Keratinocyte (primary cell): Measurements from ENCODE around the gene HOXB7. TPM values are rescaled to one million over a fixed set of nuclear protein-coding genes. Genes with fewer than 3 reads are reported as not detected.

Experiments used
- DNase-seq: peaks from one replicate; pipeline ENCODE4 v3.0.0-alpha.2; 2011; ENCODE audit warnings: low read depth, missing footprints, low spot score
- FAIRE-seq: peaks from 2 replicates; lab custom pipeline; 2011; peaks lifted over from hg19 to GRCh38; lab: Jason Lieb, UNC
- H2AFZ ChIP-seq: 2 replicates; pipeline ENCODE4 v1.6.0; 2012; ENCODE audit warnings: low read length, control low read depth, inconsistent platforms; ENCODE audit not compliant: control insufficient read depth
- H3K27ac ChIP-seq: 2 replicates; pipeline ENCODE4 v1.5.1; 2011; ENCODE audit warnings: low read length; ENCODE audit not compliant: control insufficient read depth, insufficient read depth
- H3K27me3 ChIP-seq: 3 replicates; pipeline ENCODE4 v1.6.0; 2011; ENCODE audit warnings: low read length; ENCODE audit not compliant: control insufficient read depth, insufficient read depth; ENCODE audit errors: extremely low read depth
- H3K36me3 ChIP-seq, 2 experiments: 2 replicates in 1 of 2; 3 replicates in 1 of 2; pipeline ENCODE4 v1.5.1; 2011; ENCODE audit warnings: low read length in 2 of 2, mild to moderate bottlenecking in 1 of 2; ENCODE audit not compliant: control insufficient read depth in 2 of 2, insufficient read depth in 2 of 2; ENCODE audit errors: extremely low read depth in 1 of 2
- H3K4me1 ChIP-seq: 3 replicates; pipeline ENCODE4 v1.5.1; 2011; ENCODE audit warnings: low read length; ENCODE audit not compliant: control insufficient read depth, insufficient read depth; ENCODE audit errors: extremely low read depth
- H3K4me2 ChIP-seq: 3 replicates; pipeline ENCODE4 v1.6.0; 2011; ENCODE audit warnings: low read depth, low read length; ENCODE audit not compliant: control insufficient read depth, insufficient read depth; ENCODE audit errors: extremely low read depth
- H3K4me3 ChIP-seq, 3 experiments: fragments of 200-600 bp in 1 of 3; sonication (generic) in 1 of 3; 2 replicates in 2 of 3; 3 replicates in 1 of 3; pipeline ENCODE4 v1.5.1; 2011 to 2016; ENCODE audit warnings: low read length in 3 of 3, mild to moderate bottlenecking in 3 of 3, control low read depth in 2 of 3, inconsistent platforms in 1 of 3, low read depth in 1 of 3, mixed read lengths in 1 of 3, mixed run types in 1 of 3, moderate library complexity in 1 of 3; ENCODE audit not compliant: control insufficient read depth in 2 of 3, insufficient read depth in 2 of 3; ENCODE audit errors: extremely low read depth in 1 of 3
- H3K79me2 ChIP-seq: 2 replicates; pipeline ENCODE4 v1.6.0; 2012; ENCODE audit warnings: low read length; ENCODE audit not compliant: control insufficient read depth, insufficient read depth
- H3K9ac ChIP-seq: 3 replicates; pipeline ENCODE4 v1.6.0; 2011; ENCODE audit warnings: low read length; ENCODE audit not compliant: control insufficient read depth, insufficient read depth; ENCODE audit errors: extremely low read depth
- H3K9me1 ChIP-seq: 3 replicates; pipeline ENCODE4 v1.6.0; 2011; ENCODE audit warnings: low read length; ENCODE audit not compliant: control insufficient read depth, insufficient read depth; ENCODE audit errors: extremely low read depth
- H3K9me3 ChIP-seq: 2 replicates; pipeline ENCODE4 v1.5.1; 2012; ENCODE audit warnings: low read depth, low read length; ENCODE audit not compliant: control insufficient read depth
- H4K20me1 ChIP-seq: 3 replicates; pipeline ENCODE4 v1.6.0; 2011; ENCODE audit warnings: low read length; ENCODE audit not compliant: control insufficient read depth, insufficient read depth; ENCODE audit errors: extremely low read depth
- EZH2 ChIP-seq: IDR thresholded peaks from one replicate; pipeline ENCODE4 v1.6.1; 2012; ENCODE audit warnings: inconsistent platforms, mild to moderate bottlenecking, low read length, moderate library complexity
- dilution Hi-C: fragments of 300-500 bp; cut with MboI; formaldehyde crosslinking; loops from one replicate; pipeline ENCODE4 v1.7.0; 2020; ENCODE audit warnings: low sequenced_read_pairs; ENCODE audit not compliant: extremely low pct_ligation_motif_present
- polyA plus RNA-seq, 5 experiments: library from polyadenylated mRNA; depleted of rRNA in 3 of 5; stranded (reverse) in 3 of 5; stranded (forward) in 1 of 5; unstranded in 1 of 5; fragments of >200 nt; gene quantifications; 1 replicate in 1 of 5; 2 replicates in 3 of 5; 3 replicates in 1 of 5; pipeline versions ENCODE4 v1.2.1 to v1.2.3, GENCODE V29; 2011 to 2012; ENCODE audit warnings: missing spikeins in 2 of 5, low read depth in 1 of 5, low replicate concordance in 1 of 5
- TF ChIP-seq, protein P1 (sequence below), 3 experiments: IDR thresholded peaks in 1 of 3; conservative IDR thresholded peaks in 1 of 3; optimal IDR thresholded peaks in 1 of 3; 2 replicates in 2 of 3; 3 replicates in 1 of 3; pipeline versions ENCODE3 to v1.5.1; 2011; ENCODE audit warnings: low read length in 3 of 3, mild to moderate bottlenecking in 3 of 3, moderate library complexity in 2 of 3, control low read depth in 1 of 3, inconsistent platforms in 1 of 3; ENCODE audit not compliant: insufficient read depth in 2 of 3; ENCODE audit errors: extremely low read depth in 1 of 3

HOXB7 gene
- polyA plus RNA-seq, 1 donor (not counting 4 experiments of a cell fraction or from before 2014, with no cell fraction given), result 1.0 TPM

DNA sequence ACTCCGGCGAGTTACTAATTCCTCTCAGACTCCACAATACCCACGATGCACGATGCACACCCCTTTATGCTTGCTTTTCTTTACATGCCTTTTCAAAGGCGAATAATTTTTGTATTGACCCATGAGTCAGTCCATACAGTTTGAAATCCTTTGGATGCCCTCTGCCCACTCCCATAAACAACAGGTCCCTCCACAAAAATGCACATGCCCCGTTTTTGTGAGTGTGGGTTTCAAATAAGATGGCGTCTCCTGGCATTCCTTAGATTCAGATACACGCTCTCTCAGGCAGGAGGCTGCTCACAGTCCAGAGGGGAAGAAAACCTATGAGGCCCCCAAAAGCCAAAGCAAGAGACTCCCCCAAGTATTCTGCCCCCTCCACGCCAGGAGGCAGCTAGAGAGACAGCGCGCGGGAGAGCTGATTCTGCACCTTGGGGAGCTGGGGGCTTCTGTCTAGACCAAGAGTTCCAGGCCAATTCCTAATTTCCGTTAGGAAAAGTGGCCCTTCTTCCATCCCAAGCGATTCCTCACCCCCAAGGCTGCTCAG, 34.9 kb upstream of the HOXB7 start:
- DNase-seq (no peak), FAIRE-seq (no peak)
- Histone ChIP-seq H4K20me1 (peaks cover 2% of the 10 kb centered on the region), H3K9me1 (no peaks in the 10 kb centered on the region), H3K9ac (no peak overlapping the region), H2AFZ (no peak overlapping the region), H3K27ac (no peak overlapping the region), H3K27me3 (peaks cover 88% of the 10 kb centered on the region), H3K79me2 (no peaks in the 10 kb centered on the region), H3K4me1 (no peaks in the 10 kb centered on the region), H3K36me3 (no peaks in the 10 kb centered on the region), H3K4me2 (no peak overlapping the region), H3K9me3 (no peaks in the 10 kb centered on the region), H3K4me3 (no peak overlapping the region)
- dilution Hi-C loops, result no loop called here
- TF ChIP-seq, protein P1, sequence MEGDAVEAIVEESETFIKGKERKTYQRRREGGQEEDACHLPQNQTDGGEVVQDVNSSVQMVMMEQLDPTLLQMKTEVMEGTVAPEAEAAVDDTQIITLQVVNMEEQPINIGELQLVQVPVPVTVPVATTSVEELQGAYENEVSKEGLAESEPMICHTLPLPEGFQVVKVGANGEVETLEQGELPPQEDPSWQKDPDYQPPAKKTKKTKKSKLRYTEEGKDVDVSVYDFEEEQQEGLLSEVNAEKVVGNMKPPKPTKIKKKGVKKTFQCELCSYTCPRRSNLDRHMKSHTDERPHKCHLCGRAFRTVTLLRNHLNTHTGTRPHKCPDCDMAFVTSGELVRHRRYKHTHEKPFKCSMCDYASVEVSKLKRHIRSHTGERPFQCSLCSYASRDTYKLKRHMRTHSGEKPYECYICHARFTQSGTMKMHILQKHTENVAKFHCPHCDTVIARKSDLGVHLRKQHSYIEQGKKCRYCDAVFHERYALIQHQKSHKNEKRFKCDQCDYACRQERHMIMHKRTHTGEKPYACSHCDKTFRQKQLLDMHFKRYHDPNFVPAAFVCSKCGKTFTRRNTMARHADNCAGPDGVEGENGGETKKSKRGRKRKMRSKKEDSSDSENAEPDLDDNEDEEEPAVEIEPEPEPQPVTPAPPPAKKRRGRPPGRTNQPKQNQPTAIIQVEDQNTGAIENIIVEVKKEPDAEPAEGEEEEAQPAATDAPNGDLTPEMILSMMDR (optimal IDR thresholded peaks at IDR 0.05 in 1 of 3, IDR thresholded peaks at IDR 0.05 in 1 of 3, conservative IDR thresholded peaks at IDR 0.05 in 1 of 3; ENCODE audit: extremely low read depth in 1 of 3, insufficient read depth in 2 of 3, low read length in 3 of 3), result no peak
- peak; percentile 21 for TF ChIP-seq EZH2

DNA sequence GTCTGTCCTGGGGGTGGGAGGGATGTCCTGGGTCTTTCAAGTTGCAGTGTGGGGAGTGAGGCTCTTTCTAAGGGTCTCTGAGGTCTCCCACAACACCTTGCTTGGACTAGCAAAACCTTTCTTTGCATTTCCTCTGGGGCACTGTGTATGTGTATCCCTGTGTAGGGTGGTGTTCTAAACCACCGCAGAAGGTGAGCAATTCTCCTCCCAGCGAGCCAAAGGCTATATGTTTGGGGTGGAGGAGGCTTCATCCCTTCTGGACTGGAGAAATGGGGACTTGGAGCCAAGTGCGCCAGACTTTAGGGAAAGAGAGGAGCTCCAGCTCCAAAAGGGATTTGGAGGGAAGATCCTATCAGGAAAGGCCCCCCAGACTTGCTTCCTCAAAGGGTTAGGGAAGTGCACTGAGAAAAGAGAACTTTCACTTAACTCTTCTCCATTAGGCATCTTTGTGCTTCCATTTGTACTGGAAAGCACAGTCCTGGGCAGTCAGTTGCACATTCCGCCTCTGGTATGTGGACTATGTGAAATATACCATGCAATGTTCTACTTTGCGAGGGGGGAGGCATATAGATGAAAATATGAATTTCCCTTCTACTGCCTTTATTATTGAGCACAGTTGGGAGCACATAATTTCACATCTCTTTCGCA, 34.2 kb upstream of the HOXB7 start:
- Histone ChIP-seq H3K9ac (no peak overlapping the region), H3K4me1 (no peaks in the 10 kb centered on the region), H4K20me1 (peaks cover 2% of the 10 kb centered on the region), H3K79me2 (no peaks in the 10 kb centered on the region), H3K36me3 (no peaks in the 10 kb centered on the region), H3K4me2 (no peak overlapping the region), H3K9me1 (no peaks in the 10 kb centered on the region), H2AFZ (no peak overlapping the region), H3K27me3 (peaks cover 95% of the 10 kb centered on the region), H3K9me3 (no peaks in the 10 kb centered on the region), H3K27ac (no peak overlapping the region), H3K4me3 (no peak overlapping the region)
- dilution Hi-C loops, result no loop called here
- FAIRE-seq (no peak), DNase-seq (no peak)
- TF ChIP-seq, protein P1 (optimal IDR thresholded peaks at IDR 0.05 in 1 of 3, IDR thresholded peaks at IDR 0.05 in 1 of 3, conservative IDR thresholded peaks at IDR 0.05 in 1 of 3; ENCODE audit: extremely low read depth in 1 of 3, insufficient read depth in 2 of 3, low read length in 3 of 3), result no peak
- TF ChIP-seq EZH2, result peak; percentile 25
